ENCODE measurements around the gene ZSWIM6. TPM values are rescaled to one million over a fixed set of nuclear protein-coding genes. Genes with fewer than 3 reads are reported as not detected.
A peak's percentile ranks its signal among the peaks of the same experiment; 100 is the strongest.

Gene ZSWIM6
- total RNA-seq, 1 experiment from 2014 or later = 1.8 TPM

DNA sequence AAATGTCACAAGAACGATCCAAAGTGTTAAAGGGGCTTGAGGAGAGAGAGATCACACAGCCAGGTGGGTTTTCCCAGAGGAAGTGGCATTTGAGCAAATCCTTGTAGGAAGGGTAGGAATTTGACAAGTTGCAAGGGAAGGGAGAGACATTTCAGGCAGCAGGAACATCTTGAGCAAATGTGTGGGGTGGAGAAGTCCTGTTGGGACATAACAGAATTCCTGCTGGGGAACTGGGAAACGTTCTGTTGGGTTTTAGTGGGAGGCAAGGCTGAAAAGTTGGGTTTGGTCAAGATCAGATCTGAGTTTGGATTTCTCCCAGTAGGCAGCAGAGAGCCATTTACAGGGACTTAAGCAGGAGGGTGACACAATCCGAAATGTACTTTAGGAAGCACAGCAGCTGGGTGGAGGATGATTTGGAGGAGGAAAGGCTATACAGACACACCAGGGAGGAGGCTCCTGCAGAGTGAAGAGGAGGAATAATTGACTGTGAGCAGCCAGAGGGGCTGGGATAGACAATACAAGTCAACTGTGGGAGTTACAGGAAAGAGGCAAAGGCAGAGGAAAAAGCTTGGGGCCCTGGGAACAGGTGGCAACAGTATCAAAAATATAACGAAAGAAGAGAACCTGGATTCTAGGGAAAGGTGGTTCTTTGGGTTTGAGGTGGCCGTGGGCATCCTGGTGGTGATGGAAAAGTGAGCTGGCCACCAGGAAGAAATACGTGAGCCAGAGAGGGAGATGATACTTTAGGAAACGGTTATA is 3.1 kb upstream of the ZSWIM6 start:
- no peak for DNase-seq (ENCODE audit: low read depth)
- in situ Hi-C loops (cut with HindIII; ENCODE audit: low pct_unique_long_range_greater_than_20kb, low sequenced_read_pairs) = no loop called here

DNA sequence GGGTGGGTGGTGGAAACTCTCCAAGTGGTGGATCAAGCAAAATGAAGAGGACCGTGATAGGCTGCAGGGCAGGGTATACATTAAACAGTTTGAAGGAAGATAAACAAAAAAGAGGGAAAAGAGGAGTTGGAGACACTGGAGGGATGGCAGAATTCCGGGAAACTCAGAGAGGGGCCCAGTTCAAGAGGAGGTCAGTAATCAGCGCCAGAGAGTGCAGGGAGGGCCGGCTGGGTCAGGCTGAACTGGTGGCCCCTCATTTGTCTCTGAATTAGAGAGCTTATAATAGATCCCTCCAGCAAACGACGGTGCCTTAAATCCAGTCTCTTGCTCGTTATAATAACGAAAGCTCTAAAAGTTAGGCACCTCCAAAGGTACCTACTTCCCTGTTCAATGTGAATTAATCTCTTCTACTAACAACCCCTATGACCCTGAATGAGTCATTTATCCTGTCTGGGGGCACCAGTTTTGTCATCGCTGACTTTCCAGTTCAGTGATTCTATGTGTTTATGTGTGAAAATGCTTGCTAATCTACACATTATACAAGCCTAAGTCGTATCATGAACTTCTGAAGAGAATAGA is 2.4 kb upstream of the ZSWIM6 start:
- peak; percentile 73 for DNase-seq (ENCODE audit: low read depth)
- in situ Hi-C loops (cut with HindIII; ENCODE audit: low pct_unique_long_range_greater_than_20kb, low sequenced_read_pairs) = no loop called here

DNA sequence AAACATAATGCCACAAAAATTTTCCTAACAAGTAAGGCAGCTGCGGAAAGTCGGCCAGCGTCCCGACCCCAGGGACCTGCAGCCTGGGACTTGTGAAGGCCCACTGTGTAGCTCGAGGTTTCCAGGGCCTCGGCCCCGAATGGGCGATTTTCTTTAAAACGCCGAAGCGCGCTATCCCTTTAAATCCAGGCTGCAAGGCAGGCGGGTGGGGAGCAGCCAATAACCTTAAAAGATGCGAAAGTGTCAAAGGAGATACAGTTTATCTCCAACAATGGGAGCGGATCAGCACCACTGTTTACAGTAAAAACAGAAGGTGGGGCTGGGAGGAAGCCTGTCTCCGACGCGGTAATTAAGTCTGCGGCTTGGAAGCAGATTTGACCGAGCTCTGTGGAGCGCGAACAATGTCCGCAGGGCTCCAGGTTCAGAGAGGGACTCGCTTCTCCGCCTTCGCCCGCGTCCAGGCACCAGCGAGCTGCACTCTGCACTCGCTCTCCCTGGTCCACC is 1.7 kb upstream of the ZSWIM6 start:
- peak; percentile 80 for DNase-seq (ENCODE audit: low read depth)
- in situ Hi-C loops (cut with HindIII; ENCODE audit: low pct_unique_long_range_greater_than_20kb, low sequenced_read_pairs) = no loop called here

DNA sequence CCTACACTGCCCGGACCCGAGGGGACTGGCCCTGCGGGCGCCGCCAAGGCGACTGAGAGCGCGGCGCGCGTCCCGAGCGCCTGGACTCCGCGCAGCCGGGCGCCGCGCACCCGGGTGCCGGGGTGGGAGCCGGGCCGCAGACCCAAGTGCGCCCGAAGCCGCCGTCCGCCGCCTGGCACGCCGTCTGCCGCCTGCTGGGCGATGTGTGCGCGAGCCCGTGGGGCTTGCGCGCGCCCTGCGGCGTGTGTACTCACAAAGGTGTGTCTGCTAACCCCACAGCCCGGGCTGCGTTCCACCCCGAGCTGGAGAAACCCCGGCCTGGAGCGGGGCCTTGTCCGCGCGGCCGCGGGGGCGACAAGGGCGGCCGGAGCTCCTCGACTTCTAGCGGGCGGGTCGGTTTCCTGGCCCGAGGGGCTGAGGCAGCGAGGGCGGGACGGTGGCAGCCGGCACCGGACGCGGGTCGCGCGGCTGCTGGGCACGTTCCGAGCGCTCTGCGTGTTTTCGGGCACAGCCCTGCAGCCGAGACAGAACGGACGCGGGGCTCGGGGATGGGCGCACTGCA is 1.1 kb upstream of the ZSWIM6 start:
- in situ Hi-C loops (cut with HindIII; ENCODE audit: low pct_unique_long_range_greater_than_20kb, low sequenced_read_pairs) = no loop called here
- peak; percentile 75 for DNase-seq (ENCODE audit: low read depth)

DNA sequence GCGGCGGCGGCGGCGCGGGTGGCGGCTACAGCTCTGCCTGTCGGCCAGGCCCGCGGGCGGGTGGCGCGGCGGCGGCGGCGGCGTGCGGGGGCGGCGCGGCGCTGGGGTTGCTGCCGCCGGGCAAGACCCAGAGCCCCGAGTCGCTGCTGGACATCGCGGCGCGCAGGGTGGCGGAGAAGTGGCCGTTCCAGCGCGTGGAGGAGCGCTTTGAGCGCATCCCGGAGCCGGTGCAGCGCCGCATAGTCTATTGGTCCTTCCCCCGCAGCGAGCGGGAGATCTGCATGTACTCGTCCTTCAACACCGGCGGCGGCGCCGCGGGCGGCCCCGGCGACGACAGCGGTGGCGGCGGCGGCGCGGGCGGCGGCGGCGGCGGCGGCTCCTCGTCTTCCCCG is 296 bp downstream of the ZSWIM6 start:
- no peak for DNase-seq (ENCODE audit: low read depth)
- in situ Hi-C loops (cut with HindIII; ENCODE audit: low pct_unique_long_range_greater_than_20kb, low sequenced_read_pairs) = no loop called here

DNA sequence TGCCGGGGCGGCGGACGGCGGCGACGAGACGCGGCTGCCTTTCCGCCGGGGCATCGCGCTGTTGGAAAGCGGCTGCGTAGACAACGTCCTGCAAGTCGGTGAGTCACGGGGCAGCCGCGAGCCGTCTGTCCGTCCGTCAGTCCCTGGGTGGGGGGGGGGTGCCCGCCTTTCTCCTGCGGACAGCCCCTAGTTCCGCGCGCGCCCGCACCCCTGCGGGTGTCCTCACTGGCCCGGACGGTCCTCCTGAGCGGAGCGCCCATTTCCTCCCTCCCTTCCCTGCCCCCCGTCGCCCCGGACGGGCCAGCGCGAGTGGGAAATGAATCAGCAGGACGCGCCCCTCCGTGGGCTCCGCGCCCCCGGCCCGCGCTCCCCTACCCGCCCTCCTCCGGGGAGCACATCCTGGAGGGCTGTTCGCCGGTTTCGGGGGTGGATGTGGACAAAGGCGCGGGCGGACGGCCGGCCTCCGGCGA is 828 bp downstream of the ZSWIM6 start:
- peak; percentile 34 for DNase-seq (ENCODE audit: low read depth)

DNA sequence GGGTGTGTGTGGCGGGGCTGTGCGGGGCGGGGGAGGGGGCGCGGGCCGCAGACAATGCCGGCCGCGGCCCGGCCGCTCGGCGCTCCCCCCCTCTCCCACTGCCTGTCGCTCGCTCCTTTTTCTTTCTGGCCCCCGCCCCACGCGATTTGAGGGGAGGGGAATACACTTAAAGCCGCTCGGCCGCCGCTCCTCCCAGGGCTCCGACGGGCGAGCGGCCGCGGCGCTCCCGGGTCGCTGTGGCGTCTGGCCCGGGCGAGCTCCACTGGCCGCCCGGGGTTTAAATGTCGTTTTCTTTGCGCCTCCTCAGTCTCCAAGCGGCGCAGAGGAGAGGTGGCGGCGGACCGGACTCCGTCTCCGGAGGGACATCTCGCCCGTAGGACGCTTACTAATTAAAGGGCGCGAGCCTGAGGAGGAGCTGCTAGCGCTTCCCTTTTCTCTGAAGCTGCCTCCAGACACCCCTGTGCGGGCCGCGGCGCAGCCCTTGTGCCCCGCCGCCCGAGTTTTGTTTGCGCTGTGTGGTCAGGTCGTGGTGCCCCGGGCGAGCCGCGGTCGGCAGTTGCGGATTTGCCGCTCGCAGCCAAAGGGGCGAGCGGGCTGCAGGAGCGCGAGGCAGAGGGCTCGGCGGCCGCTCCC is 1.4 kb downstream of the ZSWIM6 start:
- in situ Hi-C loops (cut with HindIII; ENCODE audit: low pct_unique_long_range_greater_than_20kb, low sequenced_read_pairs) = no loop called here
- DNase-seq (ENCODE audit: low read depth) = peak; percentile 41

More for the DNA sequence above, 828 bp downstream of the ZSWIM6 start:
- in situ Hi-C loops (cut with HindIII; ENCODE audit: low pct_unique_long_range_greater_than_20kb, low sequenced_read_pairs) = no loop called here

DNA sequence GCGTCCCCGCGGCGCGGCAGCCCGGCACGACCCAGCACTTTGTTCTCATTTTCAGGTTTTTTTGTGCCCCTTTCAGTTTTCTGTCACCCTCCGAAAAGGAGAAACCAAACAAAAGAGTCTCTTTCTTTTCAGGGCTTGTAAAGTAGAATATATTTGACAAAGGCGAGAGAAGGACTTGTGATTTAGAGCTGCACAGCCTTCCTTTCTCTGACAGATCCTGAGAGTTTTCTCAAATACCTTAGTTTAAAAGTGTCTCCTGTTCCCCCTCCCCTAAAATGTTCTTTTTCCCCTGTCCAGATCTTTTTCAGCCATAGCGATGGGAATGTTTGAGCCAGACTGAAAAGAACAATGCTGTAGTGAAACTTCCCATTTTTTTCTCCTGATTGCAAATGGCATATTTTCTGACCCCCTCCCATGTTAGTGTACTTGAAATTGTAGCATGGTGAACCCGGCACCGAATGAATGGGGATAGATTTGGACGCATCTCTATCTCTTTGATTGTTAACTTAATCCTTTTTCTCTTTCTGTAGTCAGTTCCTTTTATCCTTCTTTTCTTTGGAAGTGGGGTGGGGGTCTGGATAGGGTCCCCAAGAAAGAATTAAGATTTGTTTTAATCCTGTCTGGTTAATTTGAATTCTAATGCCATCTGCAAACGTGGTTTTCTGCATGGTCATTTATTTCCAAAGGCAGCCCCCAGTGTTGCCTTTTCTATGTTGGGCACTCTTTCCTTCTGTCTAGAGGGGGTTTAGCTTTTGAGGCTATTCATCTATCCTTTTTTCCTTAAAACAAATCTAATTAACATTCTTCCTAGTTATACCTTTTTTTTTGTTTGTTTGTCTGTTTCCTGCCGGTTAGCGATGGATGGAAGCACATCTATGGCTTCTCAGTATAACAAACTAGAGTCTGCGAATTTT is 2.2 kb downstream of the ZSWIM6 start:
- DNase-seq (ENCODE audit: low read depth) = no peak

DNA sequence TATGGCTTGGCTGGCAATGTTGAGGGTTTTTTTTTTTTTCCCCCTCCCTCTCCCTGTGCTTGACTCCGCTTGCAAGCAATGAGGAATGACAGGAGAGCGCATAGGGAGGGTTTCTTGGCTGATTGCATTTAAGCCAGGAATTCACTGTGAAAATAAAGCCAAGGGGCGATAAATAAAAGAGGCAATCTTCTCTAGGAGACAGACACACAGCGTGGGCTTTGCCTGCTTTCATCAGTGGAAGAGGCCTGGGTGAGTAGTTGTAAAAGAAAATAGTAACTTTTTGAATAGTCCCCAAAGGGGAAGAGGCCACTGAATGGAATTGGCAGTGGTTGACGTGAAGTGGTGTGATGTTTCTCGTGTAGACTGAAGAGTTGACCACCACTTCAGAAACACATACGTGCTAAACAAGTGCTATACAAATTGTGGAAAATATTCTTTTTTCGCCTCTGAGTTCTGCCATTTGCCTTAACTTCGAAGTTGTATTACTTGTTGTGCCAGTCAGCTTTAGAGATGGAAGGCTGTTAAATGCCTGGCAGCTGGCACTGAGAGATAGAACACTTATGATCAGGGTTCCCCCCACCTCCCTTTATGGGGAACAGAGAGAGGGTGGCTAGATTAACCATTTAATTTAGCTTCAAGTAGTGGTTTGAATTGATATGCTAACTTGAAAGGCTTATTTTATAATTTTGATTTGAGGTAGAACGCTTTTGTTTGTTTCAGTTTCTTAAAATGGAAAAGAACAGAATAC is 3.0 kb downstream of the ZSWIM6 start:
- no peak for DNase-seq (ENCODE audit: low read depth)
- in situ Hi-C loops (cut with HindIII; ENCODE audit: low pct_unique_long_range_greater_than_20kb, low sequenced_read_pairs) = no loop called here

More for the DNA sequence above, 2.2 kb downstream of the ZSWIM6 start:
- in situ Hi-C loops (cut with HindIII; ENCODE audit: low pct_unique_long_range_greater_than_20kb, low sequenced_read_pairs) = no loop called here

DNA sequence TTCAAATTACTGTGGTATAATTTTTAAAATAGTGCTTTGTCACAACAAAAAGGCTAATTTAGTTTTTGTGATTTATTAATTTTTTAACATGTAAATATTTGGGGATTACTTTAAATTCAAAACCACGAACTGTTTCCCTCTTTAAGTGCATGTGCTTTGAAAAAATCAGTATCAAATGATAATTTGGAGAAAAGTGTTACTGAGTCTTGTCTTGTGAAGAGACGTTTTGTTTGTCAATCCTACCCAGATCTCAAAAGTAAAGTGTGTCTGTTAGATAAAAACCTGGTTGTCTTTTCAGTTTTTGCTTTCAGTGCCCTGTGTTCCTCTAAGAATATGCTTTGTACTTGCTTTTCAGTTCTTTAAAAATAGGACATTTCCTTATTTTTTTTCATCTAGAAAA is 7.7 kb downstream of the ZSWIM6 start:
- no peak for DNase-seq (ENCODE audit: low read depth)
- in situ Hi-C loops (cut with HindIII; ENCODE audit: low pct_unique_long_range_greater_than_20kb, low sequenced_read_pairs) = no loop called here

DNA sequence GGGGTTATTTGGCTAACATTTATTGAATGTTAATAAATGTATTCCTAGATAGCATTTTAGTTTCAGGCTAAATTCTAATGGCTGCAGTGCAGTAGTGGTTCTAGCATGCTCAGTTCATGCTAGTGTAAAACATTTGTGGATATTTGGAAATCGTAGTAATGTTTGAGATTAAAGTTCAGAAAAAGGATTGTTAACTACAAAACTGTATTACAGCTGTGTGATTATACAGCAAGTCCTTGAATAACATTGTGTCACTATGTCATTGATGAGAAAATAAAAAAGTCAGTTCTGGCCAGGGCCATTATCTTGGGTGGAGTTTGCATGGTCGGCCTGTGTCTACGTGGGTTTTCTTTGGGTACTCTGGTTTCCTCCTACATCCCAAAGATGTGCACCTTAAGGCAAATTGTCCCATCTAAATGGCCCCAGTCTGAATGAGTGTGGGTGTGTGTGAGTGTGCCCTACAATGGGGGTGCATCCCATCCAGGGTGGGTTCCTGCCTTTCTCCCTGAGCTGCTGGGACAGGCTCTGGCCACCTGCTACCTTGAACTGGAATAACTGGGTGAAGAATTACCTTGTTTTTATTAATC is 8.8 kb downstream of the ZSWIM6 start:
- in situ Hi-C loops (cut with HindIII; ENCODE audit: low pct_unique_long_range_greater_than_20kb, low sequenced_read_pairs) = no loop called here

DNA sequence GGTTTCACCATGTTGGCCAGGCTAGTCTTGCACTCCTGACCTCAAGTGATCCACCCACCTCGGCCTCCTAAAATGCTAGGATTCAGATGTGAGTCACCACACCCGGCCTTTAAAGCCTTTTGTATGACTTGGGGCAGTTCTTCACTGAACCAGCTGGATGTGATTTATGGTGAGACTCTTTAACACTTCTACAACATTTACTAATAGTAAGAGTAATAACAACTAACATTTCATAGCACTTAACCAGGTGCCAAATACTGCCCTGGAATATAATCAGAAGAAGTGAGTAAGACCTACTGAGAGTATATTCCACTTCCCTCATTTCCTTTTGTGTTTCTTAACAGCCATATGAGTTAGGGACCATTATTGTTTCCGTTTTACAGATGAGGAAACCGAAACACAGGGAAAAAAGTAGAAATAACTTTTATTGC is 10.0 kb downstream of the ZSWIM6 start:
- in situ Hi-C loops (cut with HindIII; ENCODE audit: low pct_unique_long_range_greater_than_20kb, low sequenced_read_pairs) = no loop called here
- no peak for DNase-seq (ENCODE audit: low read depth)

More for the DNA sequence above, 8.8 kb downstream of the ZSWIM6 start:
- DNase-seq (ENCODE audit: low read depth) = no peak

DNA sequence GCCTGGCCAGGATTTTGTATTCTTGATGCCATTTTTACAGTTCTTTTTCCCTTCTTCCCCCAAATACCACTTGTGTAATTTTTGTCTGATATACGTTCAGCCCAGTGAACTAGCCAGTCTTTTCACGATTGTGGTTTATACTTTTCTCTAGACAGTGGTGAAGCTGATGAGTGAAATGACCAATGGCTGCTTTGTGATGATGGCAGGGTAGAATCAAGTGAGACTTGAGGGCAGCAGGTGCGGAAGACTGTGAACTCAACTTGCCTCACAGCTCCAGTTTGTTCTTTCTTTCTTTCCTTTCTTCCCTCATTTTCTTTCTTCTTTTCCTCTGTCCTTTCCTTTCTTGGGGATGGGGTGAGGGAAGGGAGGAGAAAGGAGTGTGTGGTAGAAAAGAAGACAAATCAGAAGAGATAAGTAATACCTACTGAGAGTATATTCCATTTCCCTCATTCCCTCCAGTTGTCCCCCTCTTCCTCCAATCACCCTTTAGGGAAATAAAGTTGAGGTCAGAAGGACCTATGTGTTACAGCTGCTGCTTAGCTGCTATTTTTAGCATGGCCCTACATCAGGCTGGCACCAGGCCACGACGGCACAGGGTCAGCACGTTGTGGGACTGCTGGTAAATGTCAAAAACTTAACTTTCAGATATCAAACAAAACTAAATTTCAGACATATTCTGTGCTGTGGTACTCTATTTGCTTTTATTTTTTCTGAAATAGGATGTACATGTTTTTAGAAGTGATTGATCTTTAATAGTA is 12.3 kb downstream of the ZSWIM6 start:
- in situ Hi-C loops (cut with HindIII; ENCODE audit: low pct_unique_long_range_greater_than_20kb, low sequenced_read_pairs) = no loop called here
- DNase-seq (ENCODE audit: low read depth) = no peak

DNA sequence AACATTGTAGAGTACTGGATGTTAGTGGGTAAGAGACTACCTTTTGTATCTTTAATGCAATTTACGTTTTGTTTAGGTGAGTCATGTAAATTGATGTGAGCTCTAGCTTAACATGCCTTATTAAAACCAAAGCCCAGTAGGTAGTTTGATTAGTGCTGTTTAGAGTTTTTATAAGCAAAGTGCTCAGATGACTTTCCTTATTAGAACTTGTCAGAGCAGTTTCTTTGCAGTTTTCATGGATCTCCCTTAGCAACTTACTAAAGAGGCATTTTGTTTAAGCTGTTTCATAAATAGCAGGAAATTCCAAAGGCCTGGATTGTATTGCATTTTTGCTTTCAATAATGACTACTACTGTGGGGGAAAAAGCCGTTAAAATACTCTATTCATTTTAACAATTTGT is 14.5 kb downstream of the ZSWIM6 start:
- DNase-seq (ENCODE audit: low read depth) = no peak
- in situ Hi-C loops (cut with HindIII; ENCODE audit: low pct_unique_long_range_greater_than_20kb, low sequenced_read_pairs) = no loop called here

DNA sequence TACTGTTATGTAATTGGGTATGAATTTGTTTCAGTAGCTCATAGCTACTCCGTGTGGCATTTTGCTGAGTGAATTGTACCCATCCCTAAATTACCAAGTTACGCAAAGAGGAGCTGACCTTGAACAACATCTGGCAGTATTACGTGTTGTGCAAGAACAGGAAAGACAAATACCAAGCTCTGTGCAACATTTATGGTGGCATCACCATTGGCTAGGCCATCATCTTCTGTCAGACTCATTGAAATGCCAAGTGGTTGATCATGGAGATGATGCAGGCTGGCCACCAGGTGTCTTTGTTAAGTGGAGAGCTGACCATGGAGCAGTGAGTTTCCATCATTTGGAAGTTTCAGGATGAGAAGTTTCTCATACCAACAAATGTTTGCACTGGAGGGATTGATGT is 15.0 kb downstream of the ZSWIM6 start:
- no peak for DNase-seq (ENCODE audit: low read depth)
- in situ Hi-C loops (cut with HindIII; ENCODE audit: low pct_unique_long_range_greater_than_20kb, low sequenced_read_pairs) = no loop called here

DNA sequence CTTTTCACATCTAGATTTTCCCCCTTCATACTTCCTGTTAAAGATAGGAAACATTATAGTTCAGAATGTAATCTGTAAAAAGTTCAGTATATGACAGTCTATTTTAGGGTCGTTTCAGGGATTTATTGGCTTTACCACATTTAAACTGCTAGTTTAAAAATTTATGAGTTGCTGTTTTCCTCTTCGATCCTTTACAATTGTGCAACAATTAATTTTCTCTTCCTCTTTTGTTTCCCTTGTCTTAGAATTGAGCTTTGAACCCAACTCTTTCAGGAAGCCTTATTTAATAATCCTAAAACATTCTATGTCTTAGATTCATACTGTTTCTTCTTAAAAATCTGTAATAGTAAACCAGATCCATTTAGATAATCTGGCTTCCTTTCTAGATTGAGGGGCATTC is 16.4 kb downstream of the ZSWIM6 start:
- DNase-seq (ENCODE audit: low read depth) = no peak
- in situ Hi-C loops (cut with HindIII; ENCODE audit: low pct_unique_long_range_greater_than_20kb, low sequenced_read_pairs) = no loop called here
